SK-N-SH (cell line): Measurements from ENCODE around the gene EFCAB11. TPM values are rescaled to one million over a fixed set of nuclear protein-coding genes. Genes with fewer than 3 reads are reported as not detected.

Experiments used
- CTCF ChIA-PET: fragments of 300-600, 350-600 bp; formaldehyde crosslinking; extraction: SDS; loops from one replicate; lab custom pipeline; 2021; lab: Yijun Ruan, JAX
- POLR2A ChIA-PET: fragments of 350-600 bp; sonication (Branson Sonifier 250); formaldehyde crosslinking; extraction: SDS; loops from one replicate; lab custom pipeline; 2020; ENCODE audit warnings: antibody characterized with exemption, inconsistent platforms; lab: Yijun Ruan, JAX
- DNase-seq: peaks from one replicate; pipeline ENCODE4 v3.0.0; 2012
- H2AFZ ChIP-seq: fragments of 200-600 bp; sonication (generic); 2 replicates; pipeline ENCODE4 v1.8.1; 2016; ENCODE audit warnings: antibody characterized with exemption, mild to moderate bottlenecking, low read depth
- H3F3A ChIP-seq: fragments of 200-600 bp; sonication (generic); replicated peaks from 2 replicates; pipeline ENCODE3; 2016; ENCODE audit warnings: antibody characterized with exemption, mild to moderate bottlenecking; ENCODE audit not compliant: insufficient read depth
- H3K27ac ChIP-seq, 2 experiments: fragments of 200-500 bp in 1 of 2; fragments of 200-600 bp in 1 of 2; sonication (Bioruptor generic) in 1 of 2; sonication (generic), shearing (Covaris generic) in 1 of 2; 2 replicates each; pipeline versions ENCODE4 v1.5.1 to v1.6.1; 2014 to 2016; ENCODE audit warnings: low read depth in 2 of 2, inconsistent platforms in 1 of 2, low read length in 1 of 2, mild to moderate bottlenecking in 1 of 2, mixed read lengths in 1 of 2
- H3K27me3 ChIP-seq: fragments of 200-600 bp; sonication (generic), shearing (Covaris generic); 2 replicates; pipeline ENCODE4 v1.6.1; 2016; ENCODE audit warnings: mixed run types; ENCODE audit not compliant: insufficient read depth
- H3K36me3 ChIP-seq, 2 experiments: fragments of 200-500 bp in 1 of 2; fragments of 200-600 bp in 1 of 2; sonication (Bioruptor generic) in 1 of 2; sonication (generic) in 1 of 2; replicated peaks in 1 of 2; 2 replicates each; pipeline versions ENCODE3 to v1.5.1; 2014 to 2016; ENCODE audit warnings: low read length in 1 of 2, mild to moderate bottlenecking in 1 of 2; ENCODE audit not compliant: insufficient read depth in 2 of 2, control insufficient read depth in 1 of 2
- H3K4me1 ChIP-seq, 2 experiments: fragments of 200-500 bp in 1 of 2; fragments of 200-600 bp in 1 of 2; sonication (Bioruptor generic) in 1 of 2; sonication (generic), shearing (Covaris generic) in 1 of 2; 2 replicates each; pipeline versions ENCODE4 v1.5.1 to v1.6.1; 2014 to 2016; ENCODE audit warnings: low read depth in 1 of 2, low read length in 1 of 2, mixed run types in 1 of 2; ENCODE audit not compliant: insufficient read depth in 2 of 2, control insufficient read depth in 1 of 2
- H3K4me2 ChIP-seq: fragments of 200-600 bp; sonication (generic), shearing (Covaris generic); 2 replicates; pipeline ENCODE4 v1.6.1; 2017; ENCODE audit warnings: mixed run types
- H3K4me3 ChIP-seq, 2 experiments: fragments of 200-500 bp in 1 of 2; fragments of 200-600 bp in 1 of 2; sonication (Bioruptor generic) in 1 of 2; sonication (generic), shearing (Covaris generic) in 1 of 2; 2 replicates each; pipeline versions ENCODE4 v1.5.1 to v1.8.1; 2014 to 2016; ENCODE audit warnings: low read depth in 2 of 2, inconsistent platforms in 1 of 2, low read length in 1 of 2, mild to moderate bottlenecking in 1 of 2, mixed read lengths in 1 of 2, moderate library complexity in 1 of 2
- H3K79me2 ChIP-seq: fragments of 200-600 bp; sonication (generic); 2 replicates; pipeline ENCODE4 v1.8.1; 2017; ENCODE audit warnings: mild to moderate bottlenecking; ENCODE audit not compliant: insufficient read depth
- H3K9ac ChIP-seq: fragments of 200-600 bp; sonication (generic); 2 replicates; pipeline ENCODE4 v1.6.1; 2017; ENCODE audit warnings: mixed run types
- H3K9me2 ChIP-seq: fragments of 200-600 bp; sonication (generic); 2 replicates; pipeline ENCODE4 v1.6.1; 2017; ENCODE audit warnings: mixed run types
- H3K9me3 ChIP-seq: fragments of 200-600 bp; sonication (generic); 2 replicates; pipeline ENCODE4 v1.6.1; 2017; ENCODE audit warnings: mixed run types, mild to moderate bottlenecking, moderate library complexity
- H4K20me1 ChIP-seq: fragments of 200-600 bp; sonication (generic); 2 replicates; pipeline ENCODE4 v1.6.1; 2017; ENCODE audit warnings: mild to moderate bottlenecking, mixed run types; ENCODE audit not compliant: insufficient read depth
- ELF1 ChIP-seq: IDR thresholded peaks from 2 replicates; pipeline ENCODE4 v1.4.0; 2012
- EP300 ChIP-seq, 2 experiments: IDR thresholded peaks; 2 replicates each; pipeline versions ENCODE4 v1.4.0 to v1.6.1; 2012; ENCODE audit warnings: borderline replicate concordance in 1 of 2, low read depth in 1 of 2, low read length in 1 of 2
- EZH2phosphoT487 ChIP-seq: fragments of 200-600 bp; sonication (generic); IDR thresholded peaks from 2 replicates; pipeline ENCODE4 v1.6.1; 2017; ENCODE audit warnings: low read depth, mixed run types, mild to moderate bottlenecking, antibody characterized with exemption, moderate library complexity, borderline replicate concordance
- FOSL2 ChIP-seq: IDR thresholded peaks from 2 replicates; pipeline ENCODE4 v1.4.0; 2012; ENCODE audit warnings: low read depth, mild to moderate bottlenecking, moderate library complexity, borderline replicate concordance
- FOXM1 ChIP-seq: IDR thresholded peaks from 2 replicates; pipeline ENCODE4 v1.4.0; 2012; ENCODE audit warnings: low read depth, mild to moderate bottlenecking
- GABPA ChIP-seq: IDR thresholded peaks from 2 replicates; pipeline ENCODE4 v1.4.0; 2012; ENCODE audit warnings: low read depth, mild to moderate bottlenecking
- GATA2 ChIP-seq: sonication (generic); formaldehyde crosslinking; IDR thresholded peaks from 2 replicates; pipeline ENCODE4 v1.5.0; 2020; ENCODE audit warnings: mild to moderate bottlenecking, missing genetic modification reagents
- JUND ChIP-seq: IDR thresholded peaks from 2 replicates; pipeline ENCODE4 v1.4.0; 2012
- MEF2A ChIP-seq: IDR thresholded peaks from 2 replicates; pipeline ENCODE4 v1.4.0; 2012; ENCODE audit warnings: low read depth, borderline replicate concordance
- MXI1 ChIP-seq: IDR thresholded peaks from 2 replicates; pipeline ENCODE4 v1.6.1; 2012; ENCODE audit warnings: mild to moderate bottlenecking, low read depth, low read length, improper control_type of control experiment
- NFIC ChIP-seq: IDR thresholded peaks from 2 replicates; pipeline ENCODE4 v1.4.0; 2012; ENCODE audit warnings: borderline replicate concordance
- NRF1 ChIP-seq: IDR thresholded peaks from 2 replicates; pipeline ENCODE4 v1.6.1; 2012; ENCODE audit warnings: low read depth, mild to moderate bottlenecking, low read length
- RFX5 ChIP-seq: IDR thresholded peaks from 2 replicates; pipeline ENCODE4 v1.6.1; 2012; ENCODE audit warnings: mild to moderate bottlenecking, improper control_type of control experiment, low read length
- SIN3A ChIP-seq: IDR thresholded peaks from 2 replicates; pipeline ENCODE4 v1.6.1; 2012; ENCODE audit warnings: low read depth, mild to moderate bottlenecking, low read length, moderate library complexity, borderline replicate concordance
- SMC3 ChIP-seq: IDR thresholded peaks from 2 replicates; pipeline ENCODE4 v1.6.1; 2012; ENCODE audit warnings: low read depth, low read length, improper control_type of control experiment
- TAF1 ChIP-seq: IDR thresholded peaks from 2 replicates; pipeline ENCODE4 v1.6.1; 2012; ENCODE audit warnings: low read depth, mild to moderate bottlenecking, low read length, moderate library complexity, borderline replicate concordance
- WGBS: methylation state at CpG from one replicate; pipeline ENCODE4 v1.1.6; 2017; ENCODE audit warnings: low lambda C conversion rate; 5-methylcytosine and 5-hydroxymethylcytosine counted together
- polyA plus RNA-seq, 3 experiments: library from polyadenylated mRNA; depleted of rRNA; stranded (reverse); fragments of >200 nt; gene quantifications; 2 replicates each; pipeline ENCODE4 v1.2.3, GENCODE V29; 2012
- TF ChIP-seq, protein P1 (sequence below): IDR thresholded peaks from 2 replicates; pipeline ENCODE4 v1.6.1; 2012; ENCODE audit warnings: mild to moderate bottlenecking, low read depth, low read length, moderate library complexity
- TF ChIP-seq, protein P2 (sequence below): fragments of 150-350 bp; IDR thresholded peaks from 2 replicates; pipeline ENCODE4 v1.6.1; 2017; ENCODE audit warnings: antibody characterized with exemption, low read length, low read depth, borderline replicate concordance
- TF ChIP-seq, protein P3 (sequence below): IDR thresholded peaks from 2 replicates; pipeline ENCODE4 v1.4.0; 2012; ENCODE audit warnings: low read depth, borderline replicate concordance
- TF ChIP-seq, protein P4 (sequence below): IDR thresholded peaks from 2 replicates; pipeline ENCODE4 v1.4.0; 2012; ENCODE audit warnings: low read depth, borderline replicate concordance

EFCAB11 gene
- polyA plus RNA-seq, 1 of the 3 experiments (the other 2 are of a cell fraction) = 3.9 TPM

DNA sequence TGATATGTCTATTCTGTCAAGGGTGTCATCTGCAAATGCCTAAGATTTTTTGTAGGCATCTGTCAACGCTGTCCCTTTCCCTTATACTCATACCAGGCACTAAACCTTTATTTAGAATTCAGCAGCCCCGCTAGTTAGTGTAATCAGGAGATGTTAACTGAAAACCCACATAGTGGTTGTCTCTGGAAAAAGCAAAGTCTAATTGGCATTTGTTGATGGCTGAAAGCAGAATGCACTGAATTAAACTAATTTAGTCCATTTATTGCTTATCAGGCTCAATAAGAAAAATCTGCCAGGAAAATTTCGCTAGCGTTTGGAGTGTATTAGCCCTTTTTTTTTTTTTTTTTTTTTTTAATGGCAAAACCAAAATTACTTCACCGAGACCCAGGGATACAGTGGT lies 35.7 kb upstream of the EFCAB11 start (continued):
- TF ChIP-seq, protein P1, sequence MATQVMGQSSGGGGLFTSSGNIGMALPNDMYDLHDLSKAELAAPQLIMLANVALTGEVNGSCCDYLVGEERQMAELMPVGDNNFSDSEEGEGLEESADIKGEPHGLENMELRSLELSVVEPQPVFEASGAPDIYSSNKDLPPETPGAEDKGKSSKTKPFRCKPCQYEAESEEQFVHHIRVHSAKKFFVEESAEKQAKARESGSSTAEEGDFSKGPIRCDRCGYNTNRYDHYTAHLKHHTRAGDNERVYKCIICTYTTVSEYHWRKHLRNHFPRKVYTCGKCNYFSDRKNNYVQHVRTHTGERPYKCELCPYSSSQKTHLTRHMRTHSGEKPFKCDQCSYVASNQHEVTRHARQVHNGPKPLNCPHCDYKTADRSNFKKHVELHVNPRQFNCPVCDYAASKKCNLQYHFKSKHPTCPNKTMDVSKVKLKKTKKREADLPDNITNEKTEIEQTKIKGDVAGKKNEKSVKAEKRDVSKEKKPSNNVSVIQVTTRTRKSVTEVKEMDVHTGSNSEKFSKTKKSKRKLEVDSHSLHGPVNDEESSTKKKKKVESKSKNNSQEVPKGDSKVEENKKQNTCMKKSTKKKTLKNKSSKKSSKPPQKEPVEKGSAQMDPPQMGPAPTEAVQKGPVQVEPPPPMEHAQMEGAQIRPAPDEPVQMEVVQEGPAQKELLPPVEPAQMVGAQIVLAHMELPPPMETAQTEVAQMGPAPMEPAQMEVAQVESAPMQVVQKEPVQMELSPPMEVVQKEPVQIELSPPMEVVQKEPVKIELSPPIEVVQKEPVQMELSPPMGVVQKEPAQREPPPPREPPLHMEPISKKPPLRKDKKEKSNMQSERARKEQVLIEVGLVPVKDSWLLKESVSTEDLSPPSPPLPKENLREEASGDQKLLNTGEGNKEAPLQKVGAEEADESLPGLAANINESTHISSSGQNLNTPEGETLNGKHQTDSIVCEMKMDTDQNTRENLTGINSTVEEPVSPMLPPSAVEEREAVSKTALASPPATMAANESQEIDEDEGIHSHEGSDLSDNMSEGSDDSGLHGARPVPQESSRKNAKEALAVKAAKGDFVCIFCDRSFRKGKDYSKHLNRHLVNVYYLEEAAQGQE = no peak
- TF ChIP-seq FOXM1 (no peak), SIN3A (no peak), NFIC (no peak), JUND (no peak), SMC3 (no peak), GATA2 (CRISPR knock-in tag) (peak; percentile 38; the same call in 1 of the 2 replicates)

DNA sequence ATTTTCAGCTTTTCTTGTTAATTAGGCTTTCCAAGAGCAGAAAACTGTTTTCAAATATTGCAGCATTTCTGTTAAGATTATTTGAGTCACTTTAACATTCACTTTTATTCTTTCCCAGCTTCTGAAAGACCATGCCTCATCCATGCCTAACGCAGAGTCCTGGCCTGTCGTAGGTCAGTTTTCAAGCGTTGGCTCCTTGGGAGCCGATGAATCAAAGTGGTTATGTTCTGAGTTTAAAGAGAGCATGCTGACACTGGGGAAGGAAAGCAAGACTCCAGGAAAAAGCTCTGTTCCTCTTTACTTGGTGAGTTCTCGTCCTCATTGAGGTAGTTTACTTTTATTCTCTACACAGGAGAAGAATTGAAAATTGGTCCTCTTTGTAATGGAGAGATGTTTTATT lies 34.3 kb upstream of the EFCAB11 start:
- Histone ChIP-seq H2AFZ (no peak overlapping the region), H3K79me2 (no peaks in the 10 kb centered on the region), H3K4me3 (no peak overlapping the region), H3K9ac (no peak overlapping the region), H3K9me3 (no peaks in the 10 kb centered on the region), H3K4me1 (peaks cover 0 to 18% of the 10 kb centered on the region in 2 experiments; a peak in 2 of 4 replicates), H3F3A (no peaks in the 10 kb centered on the region), H3K27ac (no peak overlapping the region), H4K20me1 (no peaks in the 10 kb centered on the region), H3K27me3 (no peaks in the 10 kb centered on the region), H3K4me2 (no peak overlapping the region), H3K9me2 (no peaks in the 10 kb centered on the region), H3K36me3 (peaks cover 54 to 79% of the 10 kb centered on the region in 2 experiments)
- POLR2A ChIA-PET = no interaction called here
- CTCF ChIA-PET = interaction anchor here (1.7 to 9.8 kb wide), 3 partner anchors 16 to 247 kb away, joined by 7 to 91 read pairs (median 8); no protein-coding TSS in a partner anchor
- TF ChIP-seq, protein P2, sequence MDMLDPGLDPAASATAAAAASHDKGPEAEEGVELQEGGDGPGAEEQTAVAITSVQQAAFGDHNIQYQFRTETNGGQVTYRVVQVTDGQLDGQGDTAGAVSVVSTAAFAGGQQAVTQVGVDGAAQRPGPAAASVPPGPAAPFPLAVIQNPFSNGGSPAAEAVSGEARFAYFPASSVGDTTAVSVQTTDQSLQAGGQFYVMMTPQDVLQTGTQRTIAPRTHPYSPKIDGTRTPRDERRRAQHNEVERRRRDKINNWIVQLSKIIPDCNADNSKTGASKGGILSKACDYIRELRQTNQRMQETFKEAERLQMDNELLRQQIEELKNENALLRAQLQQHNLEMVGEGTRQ = no peak
- TF ChIP-seq, protein P3, sequence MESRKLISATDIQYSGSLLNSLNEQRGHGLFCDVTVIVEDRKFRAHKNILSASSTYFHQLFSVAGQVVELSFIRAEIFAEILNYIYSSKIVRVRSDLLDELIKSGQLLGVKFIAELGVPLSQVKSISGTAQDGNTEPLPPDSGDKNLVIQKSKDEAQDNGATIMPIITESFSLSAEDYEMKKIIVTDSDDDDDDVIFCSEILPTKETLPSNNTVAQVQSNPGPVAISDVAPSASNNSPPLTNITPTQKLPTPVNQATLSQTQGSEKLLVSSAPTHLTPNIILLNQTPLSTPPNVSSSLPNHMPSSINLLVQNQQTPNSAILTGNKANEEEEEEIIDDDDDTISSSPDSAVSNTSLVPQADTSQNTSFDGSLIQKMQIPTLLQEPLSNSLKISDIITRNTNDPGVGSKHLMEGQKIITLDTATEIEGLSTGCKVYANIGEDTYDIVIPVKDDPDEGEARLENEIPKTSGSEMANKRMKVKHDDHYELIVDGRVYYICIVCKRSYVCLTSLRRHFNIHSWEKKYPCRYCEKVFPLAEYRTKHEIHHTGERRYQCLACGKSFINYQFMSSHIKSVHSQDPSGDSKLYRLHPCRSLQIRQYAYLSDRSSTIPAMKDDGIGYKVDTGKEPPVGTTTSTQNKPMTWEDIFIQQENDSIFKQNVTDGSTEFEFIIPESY = no peak
- TF ChIP-seq FOSL2 (no peak), NFIC (no peak), MEF2A (no peak), RFX5 (no peak), EP300 (IDR thresholded peaks at IDR 0.05; ENCODE audit: borderline replicate concordance in 1 of 2, low read depth in 1 of 2, low read length in 1 of 2) (no peak), JUND (no peak), SMC3 (no peak), EZH2phosphoT487 (no peak), ELF1 (no peak), TAF1 (no peak), NRF1 (no peak), GABPA (no peak), SIN3A (no peak), FOXM1 (no peak), MXI1 (no peak)
- TF ChIP-seq, protein P4, sequence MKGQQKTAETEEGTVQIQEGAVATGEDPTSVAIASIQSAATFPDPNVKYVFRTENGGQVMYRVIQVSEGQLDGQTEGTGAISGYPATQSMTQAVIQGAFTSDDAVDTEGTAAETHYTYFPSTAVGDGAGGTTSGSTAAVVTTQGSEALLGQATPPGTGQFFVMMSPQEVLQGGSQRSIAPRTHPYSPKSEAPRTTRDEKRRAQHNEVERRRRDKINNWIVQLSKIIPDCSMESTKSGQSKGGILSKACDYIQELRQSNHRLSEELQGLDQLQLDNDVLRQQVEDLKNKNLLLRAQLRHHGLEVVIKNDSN = no peak
- 96% methylated on average over 5 of the region's 5 CpGs for WGBS
- DNase-seq = no peak
